Bronchial epithelial cell (primary cell): ENCODE measurements around the gene PLEKHM3. TPM values are rescaled to one million over a fixed set of nuclear protein-coding genes. Genes with fewer than 3 reads are reported as not detected.
A peak's percentile ranks its signal among the peaks of the same experiment; 100 is the strongest.

Experiments used
- DNase-seq: peaks from one replicate; pipeline ENCODE4 v3.0.0-alpha.2; 2010; ENCODE audit warnings: low read depth
- FAIRE-seq: peaks from 2 replicates; lab custom pipeline; 2011; peaks lifted over from hg19 to GRCh38; lab: Jason Lieb, UNC
- H3K27me3 ChIP-seq: 2 replicates; pipeline ENCODE4 v1.5.1; 2011; ENCODE audit warnings: low read length; ENCODE audit not compliant: control insufficient read depth, insufficient read depth
- H3K36me3 ChIP-seq: 2 replicates; pipeline ENCODE4 v1.5.1; 2011; ENCODE audit warnings: low read length; ENCODE audit not compliant: control insufficient read depth, insufficient read depth
- H3K4me3 ChIP-seq: 2 replicates; pipeline ENCODE4 v1.5.1; 2011; ENCODE audit warnings: mild to moderate bottlenecking, low read depth, low read length, control low read depth
- total RNA-seq: library from RNA; depleted of rRNA; stranded (reverse); fragments of >200 nt; gene quantifications from 2 replicates; pipeline ENCODE4 v1.2.1, GENCODE V29; 2014
- TF ChIP-seq, protein P1 (sequence below): IDR thresholded peaks from 2 replicates; pipeline ENCODE4 v1.5.1; 2011; ENCODE audit warnings: mild to moderate bottlenecking, moderate library complexity, low read length, control low read depth, inconsistent platforms; ENCODE audit not compliant: insufficient read depth, severe bottlenecking

Gene PLEKHM3
- total RNA-seq, 1 donor from 2014 or later = 9.5 TPM

DNA sequence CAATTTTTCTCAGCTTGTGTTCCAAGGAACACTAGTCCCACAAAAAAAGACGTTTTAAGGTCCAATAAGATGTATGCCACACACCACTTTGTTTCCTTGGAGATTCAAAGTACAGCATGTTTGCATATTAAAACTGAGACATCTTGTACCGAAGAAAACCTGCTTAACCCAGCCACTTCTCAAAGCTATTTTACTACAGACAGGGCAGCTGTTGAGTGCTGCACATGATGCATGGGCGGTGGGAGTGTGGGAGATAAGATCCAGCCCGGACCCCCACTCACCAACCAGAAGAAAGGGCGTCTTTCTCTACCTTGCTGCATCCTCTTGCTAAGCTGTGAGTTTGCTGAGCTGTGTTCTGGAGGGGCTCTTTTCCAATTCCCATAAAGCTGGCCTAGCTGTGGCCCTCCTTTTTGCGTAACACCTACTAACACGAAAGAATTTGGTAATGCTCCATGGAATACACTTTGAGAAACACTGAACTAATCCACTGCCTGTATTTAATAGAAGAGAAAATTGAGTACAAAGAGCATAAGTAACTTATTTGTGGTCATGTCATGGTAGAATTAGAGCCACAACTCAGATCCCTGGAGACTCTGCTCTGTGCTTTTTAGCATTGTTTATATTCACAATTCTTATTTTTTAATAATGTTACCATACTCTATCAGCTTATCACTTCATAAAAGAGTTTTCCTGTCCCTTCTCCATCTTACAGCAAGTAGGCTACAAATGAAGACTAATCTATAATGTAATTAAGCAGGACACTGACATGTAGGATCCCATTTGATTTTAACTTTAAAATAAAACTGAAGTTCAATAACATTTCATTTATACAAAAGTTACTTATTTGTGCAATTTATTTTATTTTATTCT lies 90.0 kb downstream of the PLEKHM3 start:
- TF ChIP-seq, protein P1, sequence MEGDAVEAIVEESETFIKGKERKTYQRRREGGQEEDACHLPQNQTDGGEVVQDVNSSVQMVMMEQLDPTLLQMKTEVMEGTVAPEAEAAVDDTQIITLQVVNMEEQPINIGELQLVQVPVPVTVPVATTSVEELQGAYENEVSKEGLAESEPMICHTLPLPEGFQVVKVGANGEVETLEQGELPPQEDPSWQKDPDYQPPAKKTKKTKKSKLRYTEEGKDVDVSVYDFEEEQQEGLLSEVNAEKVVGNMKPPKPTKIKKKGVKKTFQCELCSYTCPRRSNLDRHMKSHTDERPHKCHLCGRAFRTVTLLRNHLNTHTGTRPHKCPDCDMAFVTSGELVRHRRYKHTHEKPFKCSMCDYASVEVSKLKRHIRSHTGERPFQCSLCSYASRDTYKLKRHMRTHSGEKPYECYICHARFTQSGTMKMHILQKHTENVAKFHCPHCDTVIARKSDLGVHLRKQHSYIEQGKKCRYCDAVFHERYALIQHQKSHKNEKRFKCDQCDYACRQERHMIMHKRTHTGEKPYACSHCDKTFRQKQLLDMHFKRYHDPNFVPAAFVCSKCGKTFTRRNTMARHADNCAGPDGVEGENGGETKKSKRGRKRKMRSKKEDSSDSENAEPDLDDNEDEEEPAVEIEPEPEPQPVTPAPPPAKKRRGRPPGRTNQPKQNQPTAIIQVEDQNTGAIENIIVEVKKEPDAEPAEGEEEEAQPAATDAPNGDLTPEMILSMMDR = no peak
- Histone ChIP-seq H3K27me3 (no peaks in the 10 kb centered on the region), H3K4me3 (no peak overlapping the region), H3K36me3 (no peaks in the 10 kb centered on the region)
- no peak for DNase-seq
- no peak for FAIRE-seq

DNA sequence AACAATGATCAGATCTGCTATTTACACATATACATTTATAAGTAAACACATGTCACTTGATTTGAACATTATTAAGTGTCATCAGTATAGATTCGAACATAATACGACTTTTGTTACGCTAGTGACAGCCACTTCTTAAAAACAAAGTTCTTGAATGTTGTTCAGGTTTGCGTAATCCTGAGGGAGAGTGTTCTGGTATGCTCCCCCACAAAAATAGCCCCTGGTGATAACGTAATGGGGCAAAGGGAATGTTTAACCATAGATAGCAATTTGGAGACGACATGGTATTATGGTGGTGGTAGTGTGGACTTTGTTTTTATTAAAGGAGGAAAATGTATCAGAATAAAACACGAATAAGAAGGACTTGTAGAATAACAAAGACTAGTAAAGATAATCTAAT lies 90.6 kb downstream of the PLEKHM3 start:
- FAIRE-seq (no peak), DNase-seq (no peak)
- TF ChIP-seq, protein P1 = no peak

DNA sequence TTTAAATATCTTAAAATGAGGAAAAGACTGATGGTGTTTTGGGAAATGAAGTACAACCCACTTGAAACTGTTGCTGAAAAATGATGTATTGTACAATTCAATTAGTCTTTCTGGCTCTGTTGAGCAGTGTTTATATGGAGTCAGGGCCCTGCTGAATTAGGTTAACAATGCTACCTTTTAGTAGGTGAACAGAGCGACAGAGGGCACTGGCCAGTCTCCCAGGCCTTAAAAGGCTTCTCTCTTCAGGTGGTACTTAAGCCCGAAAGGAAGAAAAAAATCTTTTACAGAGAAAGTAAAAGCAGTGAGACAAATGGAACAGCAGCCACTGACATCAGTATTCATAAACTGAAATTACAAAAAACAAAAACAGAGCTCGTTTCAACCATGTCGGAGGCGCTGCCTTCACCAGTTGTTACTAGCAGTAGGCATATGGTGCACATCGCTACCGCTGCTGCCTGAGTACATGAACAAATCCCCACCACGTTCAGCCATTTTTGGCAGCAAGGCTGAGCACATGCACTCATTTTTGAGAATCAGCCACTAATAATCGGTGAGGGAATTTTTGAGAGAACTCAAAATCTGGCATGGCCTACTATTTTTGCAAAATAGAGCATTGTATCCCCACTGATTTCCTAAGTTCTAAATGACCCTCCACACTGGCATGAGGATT lies 91.8 kb downstream of the PLEKHM3 start:
- H3K36me3 ChIP-seq = no peaks in the 10 kb centered on the region
- no peaks in the 10 kb centered on the region for H3K27me3 ChIP-seq
- TF ChIP-seq, protein P1 = no peak
- DNase-seq (no peak), FAIRE-seq (no peak)
- H3K4me3 ChIP-seq = no peak overlapping the region

More for the DNA sequence above, 90.6 kb downstream of the PLEKHM3 start:
- H3K4me3 ChIP-seq = no peak overlapping the region
- no peaks in the 10 kb centered on the region for H3K27me3 ChIP-seq
- no peaks in the 10 kb centered on the region for H3K36me3 ChIP-seq

DNA sequence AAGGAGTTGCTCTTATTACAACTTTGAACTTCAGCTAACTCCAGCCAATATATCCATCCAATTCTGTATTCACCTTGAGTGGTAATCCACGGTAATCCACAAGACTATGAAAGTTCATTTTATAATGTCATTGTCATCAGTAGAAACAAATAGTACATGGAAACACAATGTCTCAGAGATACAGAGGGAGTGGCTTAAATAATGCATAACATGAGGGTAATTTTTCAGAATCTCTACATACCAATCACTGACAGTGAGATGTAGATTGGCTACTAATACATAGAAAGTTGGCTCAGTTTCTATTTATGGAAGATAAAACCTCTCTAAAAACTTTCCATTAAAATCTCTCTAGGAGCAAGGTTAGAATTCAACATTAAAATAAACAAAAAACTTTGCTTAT lies 93.2 kb downstream of the PLEKHM3 start:
- H3K27me3 ChIP-seq = no peaks in the 10 kb centered on the region
- H3K4me3 ChIP-seq = no peak overlapping the region
- FAIRE-seq = no peak
- DNase-seq = no peak
- H3K36me3 ChIP-seq = no peaks in the 10 kb centered on the region
- TF ChIP-seq, protein P1 = no peak

DNA sequence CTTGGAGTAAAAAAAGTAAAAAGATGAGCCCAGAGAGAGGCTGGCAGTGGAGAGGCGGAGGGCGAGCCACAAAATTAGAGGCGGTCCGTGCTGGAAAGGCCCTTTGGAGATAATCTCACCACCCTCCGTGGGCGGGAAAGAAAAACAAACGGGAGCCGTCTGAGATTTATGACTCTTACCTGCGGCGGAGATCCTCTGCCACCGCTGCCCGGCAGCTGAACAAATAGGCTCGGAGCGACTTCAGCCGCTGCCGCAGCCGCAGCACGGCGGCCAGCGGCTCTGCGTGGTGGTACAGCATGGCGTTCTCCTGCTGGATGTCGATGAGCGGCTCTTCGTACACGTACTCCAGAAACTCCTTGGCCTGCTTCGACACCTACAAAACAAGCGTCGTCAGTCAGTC lies 94.6 kb downstream of the PLEKHM3 start:
- no peak for FAIRE-seq
- no peaks in the 10 kb centered on the region for H3K36me3 ChIP-seq
- no peaks in the 10 kb centered on the region for H3K27me3 ChIP-seq
- TF ChIP-seq, protein P1 = no peak
- peak; percentile 33 for DNase-seq
- no peak overlapping the region for H3K4me3 ChIP-seq
